ENCODE results near the gene TNFAIP3.

The TNFAIP3 gene

DNA sequence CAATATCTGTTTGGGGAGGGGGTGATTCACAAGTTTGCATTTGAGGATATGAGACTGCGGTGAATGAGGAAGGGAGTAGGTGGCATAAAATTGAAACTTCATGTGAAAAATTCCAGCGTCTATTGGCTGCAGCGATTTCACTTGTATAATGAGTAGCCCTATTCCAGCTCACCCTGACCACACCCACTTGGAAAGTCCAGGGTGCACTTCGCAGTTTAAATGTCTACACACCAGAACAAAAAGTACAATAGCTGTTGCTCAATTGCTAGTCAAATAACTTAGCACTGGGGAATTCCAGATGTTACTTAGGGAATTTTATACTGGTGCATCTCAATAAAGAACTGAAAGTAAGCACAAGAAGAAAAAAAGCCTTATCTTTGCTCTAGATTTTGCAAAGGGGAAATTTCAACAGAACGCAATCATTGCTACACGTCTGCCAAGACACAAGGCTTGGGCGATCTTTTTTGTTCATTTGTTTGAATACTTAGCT, 6.3 kb downstream of the TNFAIP3 start:
- TF ChIP-seq ELF4 (IDR thresholded peaks at IDR 0.05) (no peak), L3MBTL2 (conservative IDR thresholded peaks at IDR 0.05) (no peak)
- DNase-seq (ENCODE audit: extremely low spot score), result no peak
- ChIA-PET POLR2A (no interaction called here), CTCF (no interaction called here)

DNA sequence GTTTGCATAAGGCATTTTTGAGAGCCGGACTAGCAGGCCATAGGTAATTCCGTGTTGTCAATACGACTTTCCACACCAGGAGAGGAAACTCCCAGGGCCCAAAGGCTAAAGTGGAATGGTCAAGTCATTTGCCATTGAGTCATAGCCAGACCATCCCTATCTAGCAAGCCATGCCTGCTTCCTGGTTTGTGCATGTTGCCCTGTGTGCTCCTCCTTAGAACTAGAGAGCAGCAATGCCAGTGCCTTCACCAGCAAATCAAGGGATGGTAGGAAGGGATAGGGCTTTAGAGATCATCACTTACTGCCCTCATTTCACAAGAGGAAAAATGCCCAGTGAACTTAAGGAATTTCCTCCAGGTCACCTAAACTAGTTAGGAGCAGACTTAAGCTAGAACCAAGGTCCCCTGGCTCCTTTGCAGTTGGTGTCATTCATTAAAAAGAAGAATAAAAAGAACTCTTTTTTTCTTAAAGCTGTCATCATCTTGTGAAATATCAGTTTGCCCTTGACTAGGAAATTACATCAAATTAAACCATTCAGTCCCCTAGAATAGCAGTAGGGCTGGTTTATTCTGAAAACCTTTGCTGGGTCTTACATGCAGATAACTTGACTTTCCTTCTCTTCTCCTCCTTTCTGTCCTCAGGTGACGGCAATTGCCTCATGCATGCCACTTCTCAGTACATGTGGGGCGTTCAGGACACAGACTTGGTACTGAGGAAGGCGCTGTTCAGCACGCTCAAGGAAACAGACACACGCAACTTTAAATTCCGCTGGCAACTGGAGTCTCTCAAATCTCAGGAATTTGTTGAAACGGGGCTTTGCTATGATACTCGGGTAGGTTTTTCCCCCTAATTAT, 7.4 kb downstream of the TNFAIP3 start:
- DNase-seq (ENCODE audit: extremely low spot score), result no peak
- TF ChIP-seq FOXM1 (IDR thresholded peaks at IDR 0.05; ENCODE audit: borderline replicate concordance) (no peak), L3MBTL2 (conservative IDR thresholded peaks at IDR 0.05) (no peak), ARNT (IDR thresholded peaks at IDR 0.05) (no peak), BHLHE40 (IDR thresholded peaks at IDR 0.05; ENCODE audit: borderline replicate concordance) (no peak), TARDBP (IDR thresholded peaks at IDR 0.05) (no peak), HDGF (IDR thresholded peaks at IDR 0.05; ENCODE audit: borderline replicate concordance) (no peak), ZNF384 (IDR thresholded peaks at IDR 0.05) (no peak), SP1 (IDR thresholded peaks at IDR 0.05) (no peak), CTBP1 (IDR thresholded peaks at IDR 0.05; ENCODE audit: borderline replicate concordance) (no peak), FOXK2 (IDR thresholded peaks at IDR 0.05) (no peak), NFRKB (IDR thresholded peaks at IDR 0.05) (no peak), ELF4 (IDR thresholded peaks at IDR 0.05) (no peak), FOXA1 (IDR thresholded peaks at IDR 0.05) (no peak), SUZ12 (IDR thresholded peaks at IDR 0.05) (no peak), LEF1 (IDR thresholded peaks at IDR 0.05; ENCODE audit: borderline replicate concordance) (no peak)
- TF ChIP-seq, protein P1, sequence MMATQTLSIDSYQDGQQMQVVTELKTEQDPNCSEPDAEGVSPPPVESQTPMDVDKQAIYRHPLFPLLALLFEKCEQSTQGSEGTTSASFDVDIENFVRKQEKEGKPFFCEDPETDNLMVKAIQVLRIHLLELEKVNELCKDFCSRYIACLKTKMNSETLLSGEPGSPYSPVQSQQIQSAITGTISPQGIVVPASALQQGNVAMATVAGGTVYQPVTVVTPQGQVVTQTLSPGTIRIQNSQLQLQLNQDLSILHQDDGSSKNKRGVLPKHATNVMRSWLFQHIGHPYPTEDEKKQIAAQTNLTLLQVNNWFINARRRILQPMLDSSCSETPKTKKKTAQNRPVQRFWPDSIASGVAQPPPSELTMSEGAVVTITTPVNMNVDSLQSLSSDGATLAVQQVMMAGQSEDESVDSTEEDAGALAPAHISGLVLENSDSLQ (IDR thresholded peaks at IDR 0.05), result no peak
- CTCF ChIA-PET, result no interaction called here
- POLR2A ChIA-PET, result no interaction called here

DNA sequence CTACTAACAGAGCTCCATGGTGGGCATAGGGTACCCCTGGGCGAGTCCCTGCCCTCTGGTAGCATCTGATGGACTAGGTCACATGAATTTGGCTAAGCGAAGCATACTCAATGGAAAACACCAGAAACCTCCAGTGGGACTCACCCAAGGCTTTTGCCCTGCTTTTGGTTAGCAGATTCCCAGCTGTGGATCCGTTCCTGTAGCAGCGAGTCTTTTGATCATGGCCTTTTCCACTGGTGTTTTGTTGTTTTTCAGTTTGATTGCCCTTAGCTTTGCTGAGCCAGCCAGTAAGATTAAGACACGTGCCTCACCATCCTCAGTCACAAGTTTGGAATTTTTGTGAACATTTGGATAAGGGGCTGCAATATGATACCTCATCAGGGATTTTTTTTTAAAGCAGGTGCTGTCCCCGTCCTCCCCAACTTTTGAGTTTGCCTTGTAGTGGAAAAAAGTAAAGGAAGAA, 8.0 kb downstream of the TNFAIP3 start:
- no peak for DNase-seq (ENCODE audit: extremely low spot score)
- TF ChIP-seq FOXM1 (IDR thresholded peaks at IDR 0.05; ENCODE audit: borderline replicate concordance) (no peak), CTBP1 (IDR thresholded peaks at IDR 0.05; ENCODE audit: borderline replicate concordance) (no peak), FOXA1 (IDR thresholded peaks at IDR 0.05) (no peak), ELF4 (IDR thresholded peaks at IDR 0.05) (no peak), ZNF384 (IDR thresholded peaks at IDR 0.05) (no peak), FOXK2 (IDR thresholded peaks at IDR 0.05) (no peak)
- ChIA-PET CTCF (no interaction called here), POLR2A (no interaction called here)

DNA sequence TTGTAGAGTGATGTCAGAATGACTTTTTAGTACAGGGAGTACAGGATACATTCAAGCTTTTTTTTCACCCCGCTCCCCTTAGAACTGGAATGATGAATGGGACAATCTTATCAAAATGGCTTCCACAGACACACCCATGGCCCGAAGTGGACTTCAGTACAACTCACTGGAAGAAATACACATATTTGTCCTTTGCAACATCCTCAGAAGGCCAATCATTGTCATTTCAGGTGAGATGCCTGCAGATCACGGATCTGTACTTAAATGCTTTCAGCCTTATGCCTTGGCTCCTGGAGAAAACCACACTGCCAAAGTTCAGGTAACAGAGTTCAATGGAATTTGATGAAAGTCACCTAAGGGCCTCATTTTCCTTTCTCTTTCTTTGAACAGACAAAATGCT, 8.5 kb downstream of the TNFAIP3 start:
- DNase-seq (ENCODE audit: extremely low spot score), result no peak
- CTCF ChIA-PET, result no interaction called here
- TF ChIP-seq NFRKB (IDR thresholded peaks at IDR 0.05) (no peak), TARDBP (IDR thresholded peaks at IDR 0.05) (no peak), LEF1 (IDR thresholded peaks at IDR 0.05; ENCODE audit: borderline replicate concordance) (no peak), ZNF384 (IDR thresholded peaks at IDR 0.05) (no peak), SP1 (IDR thresholded peaks at IDR 0.05) (no peak), L3MBTL2 (conservative IDR thresholded peaks at IDR 0.05) (no peak), HDGF (IDR thresholded peaks at IDR 0.05; ENCODE audit: borderline replicate concordance) (no peak), FOXA1 (IDR thresholded peaks at IDR 0.05) (no peak), ELF4 (IDR thresholded peaks at IDR 0.05) (no peak), ARNT (IDR thresholded peaks at IDR 0.05) (no peak), FOXM1 (IDR thresholded peaks at IDR 0.05; ENCODE audit: borderline replicate concordance) (no peak), FOXK2 (IDR thresholded peaks at IDR 0.05) (no peak), SUZ12 (IDR thresholded peaks at IDR 0.05) (no peak), CTBP1 (IDR thresholded peaks at IDR 0.05; ENCODE audit: borderline replicate concordance) (no peak), BHLHE40 (IDR thresholded peaks at IDR 0.05; ENCODE audit: borderline replicate concordance) (no peak)
- TF ChIP-seq, protein P1 (IDR thresholded peaks at IDR 0.05), result no peak
- POLR2A ChIA-PET, result no interaction called here

DNA sequence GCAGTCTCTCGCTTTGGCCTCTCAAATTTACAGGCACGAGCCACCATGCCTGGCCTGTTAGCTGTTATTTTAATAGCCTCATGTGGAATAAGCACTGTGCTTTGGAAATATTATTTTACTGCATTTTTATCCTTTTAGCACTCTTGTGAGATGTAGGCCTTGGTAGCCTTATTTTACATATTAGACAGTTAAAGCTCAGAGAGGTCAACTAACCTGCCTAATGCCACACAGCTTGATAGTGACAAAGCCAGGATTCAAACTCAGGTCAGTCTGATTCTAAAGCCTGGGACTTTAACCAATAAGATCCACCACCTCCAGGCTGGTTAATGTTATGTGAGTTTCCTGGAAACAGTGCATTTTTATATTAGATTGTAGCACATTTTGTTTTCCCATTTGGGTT, 9.5 kb downstream of the TNFAIP3 start:
- TF ChIP-seq CTBP1 (IDR thresholded peaks at IDR 0.05; ENCODE audit: borderline replicate concordance) (no peak), FOXK2 (IDR thresholded peaks at IDR 0.05) (no peak), ZNF384 (IDR thresholded peaks at IDR 0.05) (no peak), HDGF (IDR thresholded peaks at IDR 0.05; ENCODE audit: borderline replicate concordance) (no peak), TARDBP (IDR thresholded peaks at IDR 0.05) (no peak), LEF1 (IDR thresholded peaks at IDR 0.05; ENCODE audit: borderline replicate concordance) (no peak), ARNT (IDR thresholded peaks at IDR 0.05) (no peak), ELF4 (IDR thresholded peaks at IDR 0.05) (no peak), NFRKB (IDR thresholded peaks at IDR 0.05) (no peak), SUZ12 (IDR thresholded peaks at IDR 0.05) (no peak), BHLHE40 (IDR thresholded peaks at IDR 0.05; ENCODE audit: borderline replicate concordance) (no peak), SP1 (IDR thresholded peaks at IDR 0.05) (no peak), FOXA1 (IDR thresholded peaks at IDR 0.05) (no peak)
- POLR2A ChIA-PET, result no interaction called here
- CTCF ChIA-PET, result interaction anchor here (0.9 kb wide), 1 partner anchor 10 kb away, joined by 3 read pairs; no protein-coding TSS in a partner anchor
- no peak for DNase-seq (ENCODE audit: extremely low spot score)

DNA sequence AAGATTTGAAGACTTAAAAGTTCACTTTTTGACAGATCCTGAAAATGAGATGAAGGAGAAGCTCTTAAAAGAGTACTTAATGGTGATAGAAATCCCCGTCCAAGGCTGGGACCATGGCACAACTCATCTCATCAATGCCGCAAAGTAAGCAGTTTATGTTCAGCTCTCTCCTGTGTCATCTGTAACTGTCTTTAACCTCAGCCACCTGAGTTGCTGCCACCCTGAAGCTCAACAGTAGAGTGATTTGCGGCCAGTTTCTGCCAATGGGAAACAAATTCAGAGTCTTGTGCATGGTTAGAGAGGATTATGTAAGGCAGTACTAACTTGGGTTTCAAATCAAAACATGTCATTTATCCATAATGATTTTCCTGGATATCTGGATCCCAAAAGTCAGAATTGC, 10.1 kb downstream of the TNFAIP3 start:
- POLR2A ChIA-PET, result no interaction called here
- CTCF ChIA-PET, result interaction anchor here (0.9 kb wide), 1 partner anchor 11 kb away, joined by 3 read pairs; no protein-coding TSS in a partner anchor

More for the DNA sequence above, 10.1 kb downstream of the TNFAIP3 start:
- TF ChIP-seq SUZ12 (IDR thresholded peaks at IDR 0.05) (no peak), LEF1 (IDR thresholded peaks at IDR 0.05; ENCODE audit: borderline replicate concordance) (no peak), BHLHE40 (IDR thresholded peaks at IDR 0.05; ENCODE audit: borderline replicate concordance) (no peak), FOXK2 (IDR thresholded peaks at IDR 0.05) (no peak), L3MBTL2 (conservative IDR thresholded peaks at IDR 0.05) (no peak), FOXM1 (IDR thresholded peaks at IDR 0.05; ENCODE audit: borderline replicate concordance) (no peak), HDGF (IDR thresholded peaks at IDR 0.05; ENCODE audit: borderline replicate concordance) (no peak)
- TF ChIP-seq, protein P1 (IDR thresholded peaks at IDR 0.05), result no peak
- no peak for DNase-seq (ENCODE audit: extremely low spot score)

All from HEK293T (cell line).